Inferior parietal cortex (tissue), 1 donor: ENCODE data around the gene HDAC5.
A peak's percentile ranks its signal among the peaks of the same experiment; 100 is the strongest.
"Not testable (repeated sequence)": the region's sequence is repeated elsewhere in the genome, so short reads cannot be mapped to it uniquely, and the experiment has no call there.

Experiments used
- DNase-seq: peaks from one replicate; pipeline ENCODE4 v3.0.0-alpha.2; 2016; ENCODE audit errors: extremely low spot score

The HDAC5 gene

GRCh38 chr17:44111777-44112176 is 11.7 kb downstream of the HDAC5 start:
- DNase-seq: no peak

DNA sequence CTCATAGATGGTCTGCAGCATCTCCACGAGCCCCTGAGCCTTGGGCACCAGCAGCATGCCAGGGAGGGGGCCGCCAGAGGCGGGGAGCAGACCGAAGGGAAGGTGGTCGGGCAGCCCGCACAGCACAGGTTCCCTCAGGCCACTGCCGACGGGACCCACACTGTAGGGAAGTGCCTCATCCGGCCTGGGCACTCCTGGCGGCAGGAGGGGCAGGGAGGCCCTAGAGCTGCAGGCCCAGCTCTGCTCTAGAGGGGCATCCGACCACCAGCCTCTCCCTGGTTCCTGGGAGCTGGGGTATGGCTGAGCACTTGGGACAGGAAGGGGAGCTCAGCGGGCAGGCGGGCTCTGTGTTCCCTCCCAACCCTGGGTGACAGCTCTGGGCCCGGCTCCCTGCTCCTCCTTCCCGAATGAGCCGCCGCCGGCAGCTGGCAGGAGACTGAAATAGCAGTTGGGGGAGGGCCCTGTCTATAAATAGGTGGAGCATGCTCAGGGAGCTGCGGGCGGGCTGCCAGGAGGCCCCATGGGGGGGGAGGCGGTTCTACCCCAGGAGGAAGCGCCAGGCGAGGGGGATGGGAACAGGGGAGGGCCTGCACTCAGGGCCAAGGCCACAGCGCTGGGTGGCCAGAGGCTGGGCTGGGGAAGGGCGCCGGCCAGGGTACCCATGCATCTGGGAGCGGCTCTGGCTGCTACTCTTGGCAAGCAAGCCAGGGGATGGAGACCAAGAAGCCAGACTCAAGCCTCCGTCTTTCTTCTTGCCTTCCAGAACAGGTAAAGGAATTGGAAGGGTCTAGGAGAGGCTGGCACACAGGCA is 12.4 kb downstream of the HDAC5 start:
- DNase-seq: peak; percentile 89

- DNase-seq: no peak
Observed at GRCh38 chr17:44110011-44110686, 13.3 kb downstream of the HDAC5 start.

DNA sequence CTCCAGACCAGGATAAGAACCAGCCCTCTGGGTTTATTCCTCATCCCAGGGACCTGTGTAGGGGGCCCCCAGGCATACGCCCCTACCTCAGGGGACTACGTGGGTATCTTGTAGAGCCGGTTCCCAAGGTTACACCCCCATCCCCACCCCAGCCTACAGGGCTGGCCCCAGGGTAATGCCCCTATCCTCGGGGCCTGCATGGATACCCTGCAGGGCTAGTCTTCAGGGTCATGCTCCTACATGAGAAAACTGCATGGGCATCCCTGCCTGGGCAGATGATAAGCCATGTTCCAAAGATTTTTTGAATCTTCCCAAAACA is 14.2 kb downstream of the HDAC5 start:
- DNase-seq: no peak

- DNase-seq: no peak
Observed at GRCh38 chr17:44108440-44109311, 14.8 kb downstream of the HDAC5 start.

DNA sequence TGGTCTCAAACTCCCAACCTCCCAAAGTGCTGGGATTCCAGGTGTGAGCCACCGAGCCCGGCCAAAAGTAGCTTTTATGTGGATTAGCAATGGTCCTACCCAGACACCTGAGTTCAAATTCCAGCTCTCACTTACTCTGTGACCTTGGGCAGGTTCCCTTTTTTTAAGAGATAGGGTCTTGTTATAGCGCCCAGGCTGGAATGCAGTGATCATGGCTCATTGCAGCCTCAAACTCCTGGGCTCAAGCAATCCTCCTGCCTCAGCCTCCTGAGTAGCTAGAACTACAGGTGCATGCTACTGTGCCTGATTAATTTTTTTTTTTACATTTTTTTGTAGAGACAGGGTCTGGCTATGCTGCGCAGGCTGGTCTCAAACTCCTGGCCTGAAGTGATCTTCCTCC is 16.6 kb downstream of the HDAC5 start:
- DNase-seq: no peak

GRCh38 chr17:44105941-44106340 is 17.5 kb downstream of the HDAC5 start:
- DNase-seq: no peak

DNA sequence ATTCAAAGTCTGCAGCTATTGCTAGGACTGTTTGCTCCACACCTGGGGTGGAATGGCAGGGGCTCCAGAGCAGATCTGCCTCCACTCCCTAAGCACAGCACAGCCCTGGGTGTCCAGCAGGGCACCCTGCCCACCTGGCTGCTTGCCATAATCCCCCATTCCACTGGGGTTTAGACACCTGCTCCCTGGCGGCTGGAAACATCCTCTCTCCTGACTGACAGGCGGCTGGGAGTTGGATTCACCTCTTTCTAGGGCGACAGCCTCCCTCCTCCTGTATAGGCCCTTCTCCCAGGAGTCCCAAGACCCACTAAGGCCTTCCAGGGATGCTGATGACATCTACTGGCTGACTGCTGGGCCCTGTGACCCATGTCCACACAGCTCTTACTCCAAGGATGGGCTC is 18.0 kb downstream of the HDAC5 start:
- no peak for DNase-seq

GRCh38 chr17:44102849-44103622 is 20.4 kb downstream of the HDAC5 start:
- no peak for DNase-seq

DNA sequence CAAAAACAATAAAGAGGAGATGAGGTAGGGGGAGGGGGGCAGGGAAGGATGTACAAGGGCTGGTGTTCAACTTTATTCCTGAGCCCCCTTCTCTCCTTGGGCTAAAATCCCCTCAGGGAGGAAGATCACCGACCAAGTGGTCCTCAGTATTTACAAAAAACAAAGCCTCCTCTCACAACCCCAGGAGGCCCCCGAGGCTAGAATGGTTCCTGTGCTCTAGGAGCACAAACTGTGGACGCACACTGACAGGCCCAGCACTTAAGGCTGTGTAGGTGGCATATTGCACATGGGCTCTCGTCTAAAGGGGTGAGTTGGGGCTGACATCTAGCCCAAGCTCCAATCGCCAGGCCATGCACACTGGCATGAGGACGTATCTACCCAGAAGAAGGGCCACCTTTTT is 21.6 kb downstream of the HDAC5 start:
- DNase-seq: not testable (repeated sequence)

GRCh38 chr17:44097110-44097958 is 26.1 kb downstream of the HDAC5 start:
- no peak for DNase-seq

DNA sequence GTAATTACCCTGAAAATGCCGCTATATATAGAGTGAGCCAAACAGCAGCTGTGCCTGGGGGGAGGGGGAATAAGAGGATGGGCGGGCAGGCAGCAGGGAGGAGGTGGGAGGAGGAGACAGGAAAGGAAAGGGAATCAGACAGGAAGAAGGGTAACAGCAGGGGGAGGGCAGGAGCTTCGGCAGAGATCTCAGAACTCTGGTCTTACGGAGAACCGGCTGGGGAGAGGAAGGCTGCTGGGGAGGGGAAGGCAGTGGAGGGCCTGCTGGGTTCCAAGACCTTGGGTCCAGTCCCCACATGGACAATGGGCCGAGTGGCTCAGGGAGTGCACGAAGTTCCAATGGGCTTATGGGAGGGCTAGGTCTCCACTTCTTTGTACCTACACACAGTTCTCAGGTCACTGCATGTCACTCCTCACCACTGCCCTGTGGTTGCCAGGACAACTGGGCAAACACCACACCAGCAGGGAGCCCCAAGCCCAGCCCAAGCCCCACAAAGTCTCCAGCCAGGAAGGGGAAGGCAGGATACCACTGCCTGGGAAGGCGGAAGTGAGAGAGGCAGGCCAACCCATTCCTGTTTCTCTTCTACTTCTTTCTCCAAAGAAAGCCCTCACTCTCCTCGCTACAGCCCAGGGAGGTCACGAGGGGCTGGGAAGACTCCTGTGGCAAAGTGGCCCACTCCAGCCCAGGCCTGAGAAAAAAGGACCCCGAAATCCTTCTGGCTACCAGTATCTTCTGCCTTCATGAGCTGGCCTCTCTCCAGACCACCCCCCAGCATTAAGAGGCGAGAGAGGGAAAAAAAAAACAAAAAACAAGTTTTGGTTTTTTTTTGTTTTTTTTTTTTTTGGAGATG is 27.6 kb downstream of the HDAC5 start:
- DNase-seq: no peak

- no peak for DNase-seq
Observed at GRCh38 chr17:44095388-44095646, 28.1 kb downstream of the HDAC5 start.

GRCh38 chr17:44094701-44095387 is 28.6 kb downstream of the HDAC5 start:
- DNase-seq: no peak

- no peak for DNase-seq
Observed at GRCh38 chr17:44093231-44093900, 30.1 kb downstream of the HDAC5 start.

DNA sequence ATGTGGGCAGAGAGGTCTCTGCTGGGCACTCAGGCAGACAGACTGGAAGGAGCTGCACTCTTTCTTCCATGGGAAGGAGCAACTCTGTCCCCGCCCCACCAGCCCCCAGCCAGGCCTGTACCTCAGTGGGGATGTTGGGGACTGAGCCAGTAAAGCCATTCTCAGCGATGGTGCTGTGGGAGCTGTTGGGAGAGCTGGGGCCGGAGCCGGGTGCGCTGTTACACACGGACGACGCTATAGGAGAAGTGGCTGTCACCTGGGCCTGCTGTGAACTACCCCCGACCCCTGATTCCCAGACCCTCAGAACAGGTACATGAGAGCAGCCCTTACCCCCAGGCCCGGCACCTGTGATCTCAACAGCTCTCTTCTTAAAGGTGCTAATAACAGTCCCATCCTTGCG is 31.4 kb downstream of the HDAC5 start:
- no peak for DNase-seq

- no peak for DNase-seq
Observed at GRCh38 chr17:44091200-44091997, 32.0 kb downstream of the HDAC5 start.

DNA sequence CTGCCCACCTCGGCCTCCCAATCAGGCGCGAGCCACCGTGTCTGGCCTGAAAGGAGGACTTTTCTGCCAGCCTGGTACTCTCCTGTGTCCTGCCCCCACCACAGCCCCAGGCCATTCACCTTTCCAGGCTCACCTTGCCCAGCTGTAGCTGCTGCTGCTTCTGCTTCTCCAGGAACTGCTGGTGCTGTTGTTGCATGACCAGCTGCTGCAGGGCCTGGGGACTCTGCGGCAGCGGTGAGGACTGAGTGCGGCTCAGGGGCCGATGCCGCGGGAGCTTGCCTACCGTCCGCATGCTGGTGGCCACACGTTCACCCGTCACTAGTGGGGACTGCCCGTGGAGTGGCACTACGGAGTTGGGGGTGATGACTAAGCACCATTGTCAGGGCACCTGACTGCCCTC is 35.2 kb downstream of the HDAC5 start:
- no peak for DNase-seq
